H9 (cell line): Measurements from ENCODE around the gene TADA2B. TPM values are rescaled to one million over a fixed set of nuclear protein-coding genes. Genes with fewer than 3 reads are reported as not detected.

Experiments used
- DNase-seq: peaks from one replicate; pipeline ENCODE4 v3.0.0-alpha.2; 2017
- H2AFZ ChIP-seq: one replicate; pipeline ENCODE4 v1.6.1; 2013; ENCODE audit warnings: mild to moderate bottlenecking, low read length, control low read depth, moderate library complexity
- H2AK5ac ChIP-seq: 2 replicates; pipeline ENCODE4 v1.6.1; 2013; ENCODE audit warnings: low read length, control low read depth, mixed read lengths; ENCODE audit not compliant: insufficient read length
- H2BK120ac ChIP-seq: one replicate; pipeline ENCODE4 v1.6.1; 2013; ENCODE audit warnings: low read depth, mild to moderate bottlenecking, low read length, control low read depth, inconsistent platforms; ENCODE audit not compliant: poor library complexity, severe bottlenecking
- H2BK12ac ChIP-seq: 2 replicates; pipeline ENCODE4 v1.6.1; 2013; ENCODE audit warnings: low read length, control low read depth, mixed read lengths, low read depth; ENCODE audit not compliant: insufficient read length
- H2BK15ac ChIP-seq: 2 replicates; pipeline ENCODE4 v1.6.1; 2013; ENCODE audit warnings: low read depth, low read length, control low read depth
- H2BK20ac ChIP-seq: one replicate; pipeline ENCODE4 v1.6.1; 2013; ENCODE audit warnings: low read depth, mild to moderate bottlenecking, low read length, control low read depth, inconsistent platforms; ENCODE audit not compliant: poor library complexity, severe bottlenecking
- H2BK5ac ChIP-seq: 2 replicates; pipeline ENCODE4 v1.6.1; 2013; ENCODE audit warnings: low read length, control low read depth, mixed read lengths; ENCODE audit not compliant: insufficient read length
- H3K14ac ChIP-seq: 2 replicates; pipeline ENCODE4 v1.6.1; 2013; ENCODE audit warnings: low read length, control low read depth; ENCODE audit not compliant: insufficient read depth
- H3K18ac ChIP-seq: 2 replicates; pipeline ENCODE4 v1.6.1; 2013; ENCODE audit warnings: low read depth, mild to moderate bottlenecking, mixed read lengths, low read length, control low read depth; ENCODE audit not compliant: insufficient read length
- H3K23ac ChIP-seq: 2 replicates; pipeline ENCODE4 v1.6.1; 2013; ENCODE audit warnings: low read length, control low read depth, mixed read lengths, low read depth; ENCODE audit not compliant: insufficient read length
- H3K23me2 ChIP-seq: 2 replicates; pipeline ENCODE4 v1.6.1; 2013; ENCODE audit warnings: low read depth, mild to moderate bottlenecking, mixed read lengths, low read length, control low read depth; ENCODE audit not compliant: insufficient read length, poor library complexity, severe bottlenecking
- H3K27ac ChIP-seq: 2 replicates; pipeline ENCODE4 v1.5.1; 2013; ENCODE audit warnings: low read length, control low read depth, mixed read lengths, low read depth; ENCODE audit not compliant: insufficient read length
- H3K27me3 ChIP-seq: 2 replicates; pipeline ENCODE4 v1.6.1; 2013; ENCODE audit warnings: low read length, control low read depth, inconsistent platforms; ENCODE audit not compliant: insufficient read depth
- H3K4ac ChIP-seq: 2 replicates; pipeline ENCODE4 v1.6.1; 2013; ENCODE audit warnings: low read depth, mild to moderate bottlenecking, control low read depth, inconsistent platforms, low read length, moderate library complexity
- H3K4me1 ChIP-seq: 2 replicates; pipeline ENCODE4 v1.6.1; 2013; ENCODE audit warnings: low read length, control low read depth, inconsistent platforms; ENCODE audit not compliant: insufficient read depth
- H3K4me2 ChIP-seq: 2 replicates; pipeline ENCODE4 v1.6.1; 2013; ENCODE audit warnings: low read length, control low read depth, mixed read lengths; ENCODE audit not compliant: insufficient read length, insufficient read depth
- H3K56ac ChIP-seq: 2 replicates; pipeline ENCODE4 v1.6.1; 2013; ENCODE audit warnings: low read depth, mild to moderate bottlenecking, mixed read lengths, low read length, control low read depth; ENCODE audit not compliant: insufficient read length
- H3K79me1 ChIP-seq: 2 replicates; pipeline ENCODE4 v1.6.1; 2013; ENCODE audit warnings: low read depth, mild to moderate bottlenecking, moderate library complexity, low read length, control low read depth, inconsistent platforms; ENCODE audit not compliant: insufficient read depth, poor library complexity, severe bottlenecking
- H3K79me2 ChIP-seq: 2 replicates; pipeline ENCODE4 v1.6.1; 2013; ENCODE audit warnings: low read length, control low read depth, inconsistent platforms; ENCODE audit not compliant: insufficient read depth
- H3K9ac ChIP-seq: 2 replicates; pipeline ENCODE4 v1.6.1; 2013; ENCODE audit warnings: low read length, control low read depth, mixed read lengths; ENCODE audit not compliant: insufficient read length; ENCODE audit errors: extremely low read depth
- H3K9me3 ChIP-seq: one replicate; pipeline ENCODE4 v1.6.1; 2013; ENCODE audit warnings: low read depth, low read length, inconsistent platforms; ENCODE audit not compliant: control insufficient read depth
- H3T11ph ChIP-seq: one replicate; pipeline ENCODE4 v1.6.1; 2013; ENCODE audit warnings: mild to moderate bottlenecking, low read length, control low read depth, inconsistent platforms
- H4K20me1 ChIP-seq: one replicate; pipeline ENCODE4 v1.6.1; 2013; ENCODE audit not compliant: control insufficient read depth, insufficient read length, insufficient read depth
- H4K5ac ChIP-seq: 2 replicates; pipeline ENCODE4 v1.6.1; 2013; ENCODE audit warnings: low read depth, mild to moderate bottlenecking, mixed read lengths, low read length, control low read depth; ENCODE audit not compliant: insufficient read length
- H4K8ac ChIP-seq: replicated peaks from 2 replicates; pipeline ENCODE4 v1.6.1; 2013; ENCODE audit warnings: low read length, control low read depth, mixed read lengths, low read depth; ENCODE audit not compliant: insufficient read length
- H4K91ac ChIP-seq: 2 replicates; pipeline ENCODE4 v1.6.1; 2013; ENCODE audit warnings: low read depth, mild to moderate bottlenecking, moderate library complexity, mixed read lengths, low read length, control low read depth; ENCODE audit not compliant: insufficient read length
- H3K27ac Mint-ChIP-seq, 3 experiments: 2 replicates in 2 of 3; 3 replicates in 1 of 3; pipeline ENCODE4 v1.8.0; 2020 to 2021; ENCODE audit warnings: mixed read lengths in 3 of 3, mild to moderate bottlenecking in 1 of 3, moderate library complexity in 1 of 3
- H3K27me3 Mint-ChIP-seq: 2 replicates; pipeline ENCODE4 v1.8.0; 2021; ENCODE audit warnings: low read depth, mild to moderate bottlenecking, moderate library complexity, mixed read lengths
- H3K36me3 Mint-ChIP-seq, 3 experiments: 2 replicates in 2 of 3; 3 replicates in 1 of 3; pipeline ENCODE4 v1.8.0; 2020 to 2021; ENCODE audit warnings: low read depth in 3 of 3, mixed read lengths in 3 of 3; ENCODE audit not compliant: insufficient read depth in 1 of 3
- H3K4me1 Mint-ChIP-seq, 2 experiments: 2 replicates each; pipeline ENCODE4 v1.8.0; 2020; ENCODE audit warnings: mixed read lengths in 2 of 2
- H3K4me3 Mint-ChIP-seq, 2 experiments: 2 replicates in 1 of 2; 3 replicates in 1 of 2; pipeline ENCODE4 v1.8.0; 2020 to 2021; ENCODE audit warnings: mild to moderate bottlenecking in 2 of 2, mixed read lengths in 2 of 2, moderate library complexity in 1 of 2
- H3K9me3 Mint-ChIP-seq, 2 experiments: 2 replicates in 1 of 2; 3 replicates in 1 of 2; pipeline ENCODE4 v1.8.0; 2020; ENCODE audit warnings: mild to moderate bottlenecking in 2 of 2, mixed read lengths in 2 of 2, moderate library complexity in 1 of 2
- WGBS: extraction: QIAGEN DNeasy Blood & Tissue Kit; methylation state at CpG from one replicate; pipeline ENCODE4 v1.1.7; 2013; ENCODE audit warnings: missing lambda C conversion rate, low lambda C conversion rate, mixed read lengths; ENCODE audit not compliant: insufficient read length; ENCODE audit errors: extremely low coverage; 5-methylcytosine and 5-hydroxymethylcytosine counted together
- total RNA-seq: library from RNA; stranded (reverse); gene quantifications from 2 replicates; pipeline ENCODE4 v1.2.1, GENCODE V29; 2021
- TF ChIP-seq, protein P1 (sequence below): fragments of 200-600 bp; sonication (generic); conservative IDR thresholded peaks from 3 replicates; pipeline ENCODE4 v1.8.0; 2021; ENCODE audit warnings: antibody characterized with exemption, mild to moderate bottlenecking

TADA2B gene
- total RNA-seq, 1 experiment from 2014 or later, result 14.0 TPM

DNA sequence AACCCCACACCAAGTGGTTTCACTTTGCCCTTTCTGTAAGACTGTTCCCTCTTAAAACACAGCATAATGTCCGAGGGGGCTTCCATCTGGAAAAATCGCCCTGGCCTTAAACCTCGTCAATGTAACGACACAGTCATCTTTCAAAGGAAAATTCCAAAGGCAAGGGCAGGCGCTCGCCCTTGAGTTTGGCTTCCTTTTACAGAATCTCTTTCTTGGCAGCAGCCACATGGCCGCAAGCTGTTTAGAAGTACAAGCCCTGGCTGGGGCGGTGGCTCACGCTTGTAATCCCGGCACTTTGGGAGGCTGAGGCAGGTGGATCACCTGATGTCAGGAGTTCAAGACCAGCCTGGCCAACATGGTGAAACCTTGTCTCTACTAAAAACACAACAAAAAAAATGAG, 51.7 kb downstream of the TADA2B start:
- no peak overlapping the region for H2AK5ac ChIP-seq
- peaks cover 11% of the 10 kb centered on the region; the same call in 1 of the 2 replicates for H3K27me3 ChIP-seq
- H2BK20ac ChIP-seq, result no peak overlapping the region
- no peaks in the 10 kb centered on the region for H3K79me1 ChIP-seq
- Mint-ChIP-seq H3K9me3 (no peaks in the 10 kb centered on the region; a peak in 1 of 5 replicates), H3K36me3 (no peaks in the 10 kb centered on the region), H3K4me3 (no peak overlapping the region), H3K27me3 (peaks cover 94% of the 10 kb centered on the region), H3K27ac (no peak overlapping the region), H3K4me1 (no peaks in the 10 kb centered on the region)
- H3K18ac ChIP-seq, result no peak overlapping the region
- H3K79me2 ChIP-seq, result no peaks in the 10 kb centered on the region
- H4K91ac ChIP-seq, result no peak overlapping the region
- H3K23me2 ChIP-seq, result no peaks in the 10 kb centered on the region
- no peak overlapping the region for H3K27ac ChIP-seq
- H3K9ac ChIP-seq, result no peak overlapping the region
- no peak overlapping the region for H2BK15ac ChIP-seq
- no peak overlapping the region for H3K56ac ChIP-seq
- H2BK12ac ChIP-seq, result no peak overlapping the region
- TF ChIP-seq, protein P1, sequence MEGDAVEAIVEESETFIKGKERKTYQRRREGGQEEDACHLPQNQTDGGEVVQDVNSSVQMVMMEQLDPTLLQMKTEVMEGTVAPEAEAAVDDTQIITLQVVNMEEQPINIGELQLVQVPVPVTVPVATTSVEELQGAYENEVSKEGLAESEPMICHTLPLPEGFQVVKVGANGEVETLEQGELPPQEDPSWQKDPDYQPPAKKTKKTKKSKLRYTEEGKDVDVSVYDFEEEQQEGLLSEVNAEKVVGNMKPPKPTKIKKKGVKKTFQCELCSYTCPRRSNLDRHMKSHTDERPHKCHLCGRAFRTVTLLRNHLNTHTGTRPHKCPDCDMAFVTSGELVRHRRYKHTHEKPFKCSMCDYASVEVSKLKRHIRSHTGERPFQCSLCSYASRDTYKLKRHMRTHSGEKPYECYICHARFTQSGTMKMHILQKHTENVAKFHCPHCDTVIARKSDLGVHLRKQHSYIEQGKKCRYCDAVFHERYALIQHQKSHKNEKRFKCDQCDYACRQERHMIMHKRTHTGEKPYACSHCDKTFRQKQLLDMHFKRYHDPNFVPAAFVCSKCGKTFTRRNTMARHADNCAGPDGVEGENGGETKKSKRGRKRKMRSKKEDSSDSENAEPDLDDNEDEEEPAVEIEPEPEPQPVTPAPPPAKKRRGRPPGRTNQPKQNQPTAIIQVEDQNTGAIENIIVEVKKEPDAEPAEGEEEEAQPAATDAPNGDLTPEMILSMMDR, result no peak
- no peak for DNase-seq
- WGBS, result no CpG with 5 or more reads among the region's 10 CpGs
- H3K14ac ChIP-seq, result no peak overlapping the region
- no peak overlapping the region for H2BK5ac ChIP-seq
- no peak overlapping the region for H4K8ac ChIP-seq
- H3K4ac ChIP-seq, result no peak overlapping the region
- H4K20me1 ChIP-seq, result no peaks in the 10 kb centered on the region
- no peak overlapping the region for H3K4me2 ChIP-seq
- H3T11ph ChIP-seq, result no peak overlapping the region
- no peak overlapping the region for H2AFZ ChIP-seq
- H3K9me3 ChIP-seq, result no peaks in the 10 kb centered on the region
- no peaks in the 10 kb centered on the region for H3K4me1 ChIP-seq
- no peak overlapping the region for H2BK120ac ChIP-seq
- H3K23ac ChIP-seq, result no peak overlapping the region
- H4K5ac ChIP-seq, result no peak overlapping the region
